HCT116 (cell line): ENCODE measurements around the gene KNCN.

Experiments
- ELF1 ChIP-seq: IDR thresholded peaks from 2 replicates; pipeline ENCODE4 v1.6.1; 2012; ENCODE audit warnings: low read depth, borderline replicate concordance
- EZH2 ChIP-seq: fragments of 200-600 bp; sonication (generic); IDR thresholded peaks from 2 replicates; pipeline ENCODE4 v1.6.1; 2017; ENCODE audit warnings: antibody characterized with exemption, mixed run types
- EZH2phosphoT487 ChIP-seq: fragments of 200-600 bp; IDR thresholded peaks from 2 replicates; pipeline ENCODE4 v1.6.1; 2018; ENCODE audit warnings: antibody characterized with exemption, borderline replicate concordance
- JUND ChIP-seq: IDR thresholded peaks from 2 replicates; pipeline ENCODE4 v1.6.1; 2012
- POLR2A ChIP-seq: IDR thresholded peaks from 2 replicates; pipeline ENCODE4 v1.7.0; 2011; ENCODE audit warnings: borderline replicate concordance; ENCODE audit not compliant: insufficient read depth, insufficient read length; ENCODE audit errors: extremely low read depth
- POLR2AphosphoS5 ChIP-seq: IDR thresholded peaks from 2 replicates; pipeline ENCODE4 v1.6.1; 2011; ENCODE audit warnings: mild to moderate bottlenecking, low read depth, low read length, moderate library complexity
- RAD21 ChIP-seq: IDR thresholded peaks from 2 replicates; pipeline ENCODE4 v1.6.1; 2012; ENCODE audit warnings: low read depth, mild to moderate bottlenecking
- SIN3A ChIP-seq: IDR thresholded peaks from 2 replicates; pipeline ENCODE4 v1.6.1; 2012; ENCODE audit warnings: low read depth
- TCF7L2 ChIP-seq: IDR thresholded peaks from 2 replicates; pipeline ENCODE4 v1.7.0; 2011; ENCODE audit warnings: borderline replicate concordance, inconsistent platforms; ENCODE audit not compliant: insufficient read depth, insufficient read length; ENCODE audit errors: extremely low read depth
- ZFX ChIP-seq: fragments of 450-650 bp; IDR thresholded peaks from 2 replicates; pipeline ENCODE4 v1.6.1; 2017
- TF ChIP-seq, protein P1 (sequence below), 3 experiments: fragments of 200-600 bp in 1 of 3; sonication (generic) in 1 of 3; IDR thresholded peaks in 2 of 3; conservative IDR thresholded peaks in 1 of 3; 2 replicates each; pipeline ENCODE4 v1.5.1; 2012 to 2017; ENCODE audit warnings: low read depth in 2 of 3, low read length in 2 of 3, antibody characterized with exemption in 1 of 3, borderline replicate concordance in 1 of 3, control low read depth in 1 of 3, mild to moderate bottlenecking in 1 of 3, mixed read lengths in 1 of 3, mixed run types in 1 of 3, moderate library complexity in 1 of 3; ENCODE audit not compliant: insufficient read depth in 1 of 3
- TF ChIP-seq, protein P2 (sequence below): IDR thresholded peaks from 2 replicates; pipeline ENCODE4 v1.6.1; 2012; ENCODE audit warnings: low read depth
- TF ChIP-seq, protein P3 (sequence below): IDR thresholded peaks from 2 replicates; pipeline ENCODE4 v1.6.1; 2012
- TF ChIP-seq, protein P4 (sequence below): IDR thresholded peaks from 2 replicates; pipeline ENCODE4 v1.6.1; 2011; ENCODE audit warnings: mild to moderate bottlenecking, low read length, moderate library complexity; ENCODE audit not compliant: insufficient replicate concordance; ENCODE audit errors: extremely low read depth

DNA sequence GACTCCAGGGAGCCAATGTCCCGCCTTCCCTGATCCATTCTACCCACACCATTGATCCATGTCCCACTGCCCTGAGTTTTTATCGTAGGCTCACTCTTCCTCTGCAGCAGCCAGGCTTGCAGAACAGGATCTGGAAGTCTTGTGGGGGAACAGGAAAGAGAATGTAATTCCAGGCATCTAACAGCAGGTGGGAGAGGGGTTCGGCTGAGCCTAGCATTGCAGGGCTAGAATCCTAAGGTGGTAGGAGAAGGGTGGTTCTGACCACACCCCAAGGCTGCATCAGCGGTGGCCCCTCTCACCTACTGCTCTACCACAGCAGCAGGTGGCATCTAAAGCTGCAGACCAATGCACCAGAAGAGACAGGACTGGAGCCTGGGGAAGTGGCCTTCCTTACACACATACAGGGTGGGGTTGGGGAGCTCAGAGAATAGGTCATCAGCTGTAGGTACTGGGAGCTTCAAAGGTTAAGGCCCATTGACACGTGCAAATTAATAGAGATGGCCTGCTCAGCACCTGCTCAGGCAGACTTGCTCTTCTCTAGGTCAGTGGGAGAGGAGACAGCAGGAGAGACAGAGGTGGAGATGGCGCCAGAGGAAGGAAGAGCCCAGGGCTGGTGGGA is 20.5 kb downstream of the KNCN start:
- TF ChIP-seq, protein P1, sequence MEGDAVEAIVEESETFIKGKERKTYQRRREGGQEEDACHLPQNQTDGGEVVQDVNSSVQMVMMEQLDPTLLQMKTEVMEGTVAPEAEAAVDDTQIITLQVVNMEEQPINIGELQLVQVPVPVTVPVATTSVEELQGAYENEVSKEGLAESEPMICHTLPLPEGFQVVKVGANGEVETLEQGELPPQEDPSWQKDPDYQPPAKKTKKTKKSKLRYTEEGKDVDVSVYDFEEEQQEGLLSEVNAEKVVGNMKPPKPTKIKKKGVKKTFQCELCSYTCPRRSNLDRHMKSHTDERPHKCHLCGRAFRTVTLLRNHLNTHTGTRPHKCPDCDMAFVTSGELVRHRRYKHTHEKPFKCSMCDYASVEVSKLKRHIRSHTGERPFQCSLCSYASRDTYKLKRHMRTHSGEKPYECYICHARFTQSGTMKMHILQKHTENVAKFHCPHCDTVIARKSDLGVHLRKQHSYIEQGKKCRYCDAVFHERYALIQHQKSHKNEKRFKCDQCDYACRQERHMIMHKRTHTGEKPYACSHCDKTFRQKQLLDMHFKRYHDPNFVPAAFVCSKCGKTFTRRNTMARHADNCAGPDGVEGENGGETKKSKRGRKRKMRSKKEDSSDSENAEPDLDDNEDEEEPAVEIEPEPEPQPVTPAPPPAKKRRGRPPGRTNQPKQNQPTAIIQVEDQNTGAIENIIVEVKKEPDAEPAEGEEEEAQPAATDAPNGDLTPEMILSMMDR (IDR thresholded peaks at IDR 0.05 in 2 of 3, conservative IDR thresholded peaks at IDR 0.05 in 1 of 3; ENCODE audit: borderline replicate concordance in 1 of 3, insufficient read depth in 1 of 3, low read depth in 2 of 3, low read length in 2 of 3), result peak; percentile 12 to 38 (median 38); a peak in 4 of 6 replicates
- TF ChIP-seq TCF7L2, result no peak
- no peak for TF ChIP-seq EZH2
- no peak for TF ChIP-seq ZFX
- no peak for TF ChIP-seq SIN3A
- no peak for TF ChIP-seq EZH2phosphoT487
- no peak for TF ChIP-seq JUND
- TF ChIP-seq, protein P2, sequence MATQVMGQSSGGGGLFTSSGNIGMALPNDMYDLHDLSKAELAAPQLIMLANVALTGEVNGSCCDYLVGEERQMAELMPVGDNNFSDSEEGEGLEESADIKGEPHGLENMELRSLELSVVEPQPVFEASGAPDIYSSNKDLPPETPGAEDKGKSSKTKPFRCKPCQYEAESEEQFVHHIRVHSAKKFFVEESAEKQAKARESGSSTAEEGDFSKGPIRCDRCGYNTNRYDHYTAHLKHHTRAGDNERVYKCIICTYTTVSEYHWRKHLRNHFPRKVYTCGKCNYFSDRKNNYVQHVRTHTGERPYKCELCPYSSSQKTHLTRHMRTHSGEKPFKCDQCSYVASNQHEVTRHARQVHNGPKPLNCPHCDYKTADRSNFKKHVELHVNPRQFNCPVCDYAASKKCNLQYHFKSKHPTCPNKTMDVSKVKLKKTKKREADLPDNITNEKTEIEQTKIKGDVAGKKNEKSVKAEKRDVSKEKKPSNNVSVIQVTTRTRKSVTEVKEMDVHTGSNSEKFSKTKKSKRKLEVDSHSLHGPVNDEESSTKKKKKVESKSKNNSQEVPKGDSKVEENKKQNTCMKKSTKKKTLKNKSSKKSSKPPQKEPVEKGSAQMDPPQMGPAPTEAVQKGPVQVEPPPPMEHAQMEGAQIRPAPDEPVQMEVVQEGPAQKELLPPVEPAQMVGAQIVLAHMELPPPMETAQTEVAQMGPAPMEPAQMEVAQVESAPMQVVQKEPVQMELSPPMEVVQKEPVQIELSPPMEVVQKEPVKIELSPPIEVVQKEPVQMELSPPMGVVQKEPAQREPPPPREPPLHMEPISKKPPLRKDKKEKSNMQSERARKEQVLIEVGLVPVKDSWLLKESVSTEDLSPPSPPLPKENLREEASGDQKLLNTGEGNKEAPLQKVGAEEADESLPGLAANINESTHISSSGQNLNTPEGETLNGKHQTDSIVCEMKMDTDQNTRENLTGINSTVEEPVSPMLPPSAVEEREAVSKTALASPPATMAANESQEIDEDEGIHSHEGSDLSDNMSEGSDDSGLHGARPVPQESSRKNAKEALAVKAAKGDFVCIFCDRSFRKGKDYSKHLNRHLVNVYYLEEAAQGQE, result no peak
- TF ChIP-seq RAD21, result peak; percentile 37; the same call in 1 of the 2 replicates
- no peak for TF ChIP-seq POLR2A
- TF ChIP-seq, protein P3, sequence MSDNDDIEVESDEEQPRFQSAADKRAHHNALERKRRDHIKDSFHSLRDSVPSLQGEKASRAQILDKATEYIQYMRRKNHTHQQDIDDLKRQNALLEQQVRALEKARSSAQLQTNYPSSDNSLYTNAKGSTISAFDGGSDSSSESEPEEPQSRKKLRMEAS, result no peak
- TF ChIP-seq POLR2AphosphoS5, result no peak
- TF ChIP-seq ELF1, result no peak
- TF ChIP-seq, protein P4, sequence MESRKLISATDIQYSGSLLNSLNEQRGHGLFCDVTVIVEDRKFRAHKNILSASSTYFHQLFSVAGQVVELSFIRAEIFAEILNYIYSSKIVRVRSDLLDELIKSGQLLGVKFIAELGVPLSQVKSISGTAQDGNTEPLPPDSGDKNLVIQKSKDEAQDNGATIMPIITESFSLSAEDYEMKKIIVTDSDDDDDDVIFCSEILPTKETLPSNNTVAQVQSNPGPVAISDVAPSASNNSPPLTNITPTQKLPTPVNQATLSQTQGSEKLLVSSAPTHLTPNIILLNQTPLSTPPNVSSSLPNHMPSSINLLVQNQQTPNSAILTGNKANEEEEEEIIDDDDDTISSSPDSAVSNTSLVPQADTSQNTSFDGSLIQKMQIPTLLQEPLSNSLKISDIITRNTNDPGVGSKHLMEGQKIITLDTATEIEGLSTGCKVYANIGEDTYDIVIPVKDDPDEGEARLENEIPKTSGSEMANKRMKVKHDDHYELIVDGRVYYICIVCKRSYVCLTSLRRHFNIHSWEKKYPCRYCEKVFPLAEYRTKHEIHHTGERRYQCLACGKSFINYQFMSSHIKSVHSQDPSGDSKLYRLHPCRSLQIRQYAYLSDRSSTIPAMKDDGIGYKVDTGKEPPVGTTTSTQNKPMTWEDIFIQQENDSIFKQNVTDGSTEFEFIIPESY, result no peak
